ENCODE data around the gene COL27A1. TPM values are rescaled to one million over a fixed set of nuclear protein-coding genes. Genes with fewer than 3 reads are reported as not detected.
A peak's percentile ranks its signal among the peaks of the same experiment; 100 is the strongest.

Gene COL27A1
- total RNA-seq, 1 donor from 2014 or later: 13.0 TPM

DNA sequence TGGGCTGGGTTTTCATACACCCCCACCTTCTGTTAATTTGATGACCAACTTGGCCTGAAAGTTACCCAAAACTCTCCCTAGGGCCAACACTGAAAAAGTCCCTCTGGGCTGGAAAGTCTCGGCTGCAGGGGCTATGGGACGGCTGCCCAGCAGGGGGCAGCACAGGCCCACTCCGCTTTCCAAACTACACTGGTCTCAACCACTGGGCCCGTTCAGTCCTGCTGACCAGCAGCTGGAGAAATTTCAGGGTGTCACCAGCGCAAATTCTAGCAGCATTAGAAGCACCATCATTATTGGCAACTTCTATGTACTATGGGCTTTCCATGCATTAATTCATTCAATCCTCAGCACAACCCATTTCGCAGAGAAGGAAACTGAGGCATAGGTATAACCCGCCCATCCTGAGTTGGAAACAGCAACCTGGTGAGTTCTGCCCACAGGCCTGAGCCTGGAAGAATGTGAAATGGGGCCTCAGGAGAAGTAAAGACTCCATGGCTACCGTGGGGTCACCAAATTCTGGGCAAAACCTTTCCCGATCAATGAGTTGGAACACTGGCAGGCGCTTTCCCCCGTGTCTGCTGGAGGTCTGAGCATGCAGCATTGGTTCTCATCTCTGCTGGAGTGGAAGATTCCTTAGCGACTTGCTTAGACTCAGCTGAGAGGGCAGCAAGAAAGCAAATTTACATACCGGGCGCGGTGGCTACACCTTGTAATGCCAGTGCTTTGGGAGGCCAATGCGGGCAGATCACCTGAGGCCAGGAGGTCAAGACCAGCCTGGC is 184.0 kb downstream of the COL27A1 start:
- ATAC-seq (peak; percentile 63 to 74), DNase-seq (peak; percentile 60)
- H3K4me3 ChIP-seq: no peak overlapping the region
- no peaks in the 10 kb centered on the region for H3K9me3 ChIP-seq
- no peaks in the 10 kb centered on the region for H3K27me3 ChIP-seq (ENCODE audit: low read depth)
- no peak overlapping the region for H3K27ac ChIP-seq
- peaks cover 94% of the 10 kb centered on the region for H3K36me3 ChIP-seq
- no peaks in the 10 kb centered on the region for H3K4me1 ChIP-seq
- intact Hi-C loops (cut with DNase I): no loop called here
- TF ChIP-seq, protein P1, sequence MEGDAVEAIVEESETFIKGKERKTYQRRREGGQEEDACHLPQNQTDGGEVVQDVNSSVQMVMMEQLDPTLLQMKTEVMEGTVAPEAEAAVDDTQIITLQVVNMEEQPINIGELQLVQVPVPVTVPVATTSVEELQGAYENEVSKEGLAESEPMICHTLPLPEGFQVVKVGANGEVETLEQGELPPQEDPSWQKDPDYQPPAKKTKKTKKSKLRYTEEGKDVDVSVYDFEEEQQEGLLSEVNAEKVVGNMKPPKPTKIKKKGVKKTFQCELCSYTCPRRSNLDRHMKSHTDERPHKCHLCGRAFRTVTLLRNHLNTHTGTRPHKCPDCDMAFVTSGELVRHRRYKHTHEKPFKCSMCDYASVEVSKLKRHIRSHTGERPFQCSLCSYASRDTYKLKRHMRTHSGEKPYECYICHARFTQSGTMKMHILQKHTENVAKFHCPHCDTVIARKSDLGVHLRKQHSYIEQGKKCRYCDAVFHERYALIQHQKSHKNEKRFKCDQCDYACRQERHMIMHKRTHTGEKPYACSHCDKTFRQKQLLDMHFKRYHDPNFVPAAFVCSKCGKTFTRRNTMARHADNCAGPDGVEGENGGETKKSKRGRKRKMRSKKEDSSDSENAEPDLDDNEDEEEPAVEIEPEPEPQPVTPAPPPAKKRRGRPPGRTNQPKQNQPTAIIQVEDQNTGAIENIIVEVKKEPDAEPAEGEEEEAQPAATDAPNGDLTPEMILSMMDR (IDR thresholded peaks at IDR 0.05): peak; percentile 84

DNA sequence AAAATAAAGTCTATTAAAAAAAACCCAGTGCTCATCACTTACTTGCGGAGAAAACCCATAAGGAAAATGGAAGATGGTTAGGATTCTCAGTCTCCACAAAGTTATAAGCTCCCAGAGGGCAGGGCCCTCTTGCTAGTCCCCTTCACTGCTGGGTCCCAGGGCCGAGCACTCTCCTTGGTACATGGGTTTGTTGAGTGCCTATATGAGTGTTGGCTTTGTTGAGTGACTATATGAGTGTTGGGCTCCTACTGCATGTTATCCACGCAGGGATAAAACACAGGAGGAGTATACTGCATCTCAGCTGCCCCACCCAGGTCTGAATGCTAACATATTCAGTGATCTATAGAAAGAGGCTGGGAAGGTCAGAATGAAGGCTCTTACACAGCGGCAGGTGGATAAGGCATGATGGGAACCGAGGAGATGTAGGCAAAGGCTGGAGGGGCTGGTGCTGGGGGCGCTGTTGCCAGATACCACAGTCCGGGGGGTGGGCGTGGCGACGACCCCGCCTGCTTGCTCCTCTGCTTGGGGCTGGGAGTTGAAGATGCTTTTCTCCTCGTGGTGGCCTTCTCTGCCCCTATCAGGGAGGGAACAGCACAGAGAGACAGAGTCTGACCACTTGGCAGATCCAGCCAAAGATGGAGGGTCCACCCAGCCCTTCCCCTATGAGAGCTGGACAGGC is 186.0 kb downstream of the COL27A1 start:
- TF ChIP-seq, protein P1 (IDR thresholded peaks at IDR 0.05): no peak
- Histone ChIP-seq H3K4me1 (no peaks in the 10 kb centered on the region), H3K9me3 (no peaks in the 10 kb centered on the region), H3K36me3 (peaks cover 100% of the 10 kb centered on the region), H3K4me3 (no peak overlapping the region), H3K27ac (no peak overlapping the region), H3K27me3 (ENCODE audit: low read depth) (no peaks in the 10 kb centered on the region)
- no peak for ATAC-seq
- intact Hi-C loops (cut with DNase I): no loop called here
- no peak for DNase-seq

DNA sequence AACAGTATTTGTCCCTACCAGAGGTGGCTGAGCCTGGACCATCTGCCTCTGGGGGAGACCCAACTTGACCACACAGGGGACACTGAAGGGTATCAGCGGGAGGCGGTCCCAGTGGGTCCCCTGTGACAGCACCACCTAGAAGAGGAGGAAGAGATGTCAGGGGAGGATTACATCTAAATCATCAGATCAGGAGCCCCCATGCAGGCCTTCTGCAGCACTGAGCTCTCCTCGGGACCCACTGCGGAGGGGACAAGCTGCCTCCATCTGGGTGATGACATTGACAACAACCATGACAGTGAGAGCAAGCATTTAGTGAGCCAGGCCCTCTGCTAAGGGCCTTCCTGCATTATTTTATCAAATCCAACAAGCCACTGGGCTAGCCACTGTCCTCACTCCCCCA is 186.7 kb downstream of the COL27A1 start:
- DNase-seq (no peak), ATAC-seq (no peak)
- H3K27ac ChIP-seq: no peak overlapping the region
- no peaks in the 10 kb centered on the region for H3K27me3 ChIP-seq (ENCODE audit: low read depth)
- intact Hi-C loops (cut with DNase I): no loop called here
- TF ChIP-seq, protein P1 (IDR thresholded peaks at IDR 0.05): no peak
- no peak overlapping the region for H3K4me3 ChIP-seq
- H3K9me3 ChIP-seq: no peaks in the 10 kb centered on the region
- H3K4me1 ChIP-seq: no peaks in the 10 kb centered on the region
- H3K36me3 ChIP-seq: peaks cover 100% of the 10 kb centered on the region

DNA sequence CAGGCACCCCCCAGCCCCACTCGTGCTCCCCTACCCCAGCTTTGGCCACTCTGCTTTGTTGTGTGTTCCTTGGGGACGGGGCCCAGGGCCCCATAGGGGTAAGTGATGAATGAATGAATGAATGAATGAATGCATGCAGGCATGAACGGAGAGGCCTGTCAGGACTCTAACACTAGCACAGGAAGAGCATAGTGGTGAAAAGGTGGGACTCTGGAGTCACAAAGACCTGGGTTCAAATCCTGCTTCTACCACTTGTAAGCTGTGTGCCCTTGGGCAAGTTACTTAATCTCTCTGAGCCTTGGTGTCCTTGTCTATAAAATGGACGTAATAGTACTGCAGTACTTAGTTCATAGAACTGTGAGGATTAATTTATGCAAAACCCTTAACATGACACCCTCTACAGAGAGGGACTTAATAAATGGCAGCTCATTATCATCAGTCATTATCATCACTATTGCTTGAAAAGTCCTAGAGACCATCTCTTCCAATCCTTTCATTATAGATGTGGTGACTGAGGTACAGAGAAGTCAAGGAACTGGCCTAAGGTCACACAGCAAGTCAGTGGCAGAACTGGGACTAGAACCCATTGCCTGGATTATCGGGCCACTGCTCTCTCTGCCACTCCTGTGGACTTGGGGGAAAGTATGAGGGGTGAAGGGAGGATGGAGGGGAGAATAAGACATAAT is 187.6 kb downstream of the COL27A1 start:
- TF ChIP-seq, protein P1 (IDR thresholded peaks at IDR 0.05): no peak
- Histone ChIP-seq H3K27ac (no peak overlapping the region), H3K4me3 (no peak overlapping the region), H3K4me1 (no peaks in the 10 kb centered on the region), H3K9me3 (no peaks in the 10 kb centered on the region), H3K36me3 (peaks cover 100% of the 10 kb centered on the region), H3K27me3 (ENCODE audit: low read depth) (no peaks in the 10 kb centered on the region)
- DNase-seq (no peak), ATAC-seq (no peak)
- intact Hi-C loops (cut with DNase I): no loop called here

DNA sequence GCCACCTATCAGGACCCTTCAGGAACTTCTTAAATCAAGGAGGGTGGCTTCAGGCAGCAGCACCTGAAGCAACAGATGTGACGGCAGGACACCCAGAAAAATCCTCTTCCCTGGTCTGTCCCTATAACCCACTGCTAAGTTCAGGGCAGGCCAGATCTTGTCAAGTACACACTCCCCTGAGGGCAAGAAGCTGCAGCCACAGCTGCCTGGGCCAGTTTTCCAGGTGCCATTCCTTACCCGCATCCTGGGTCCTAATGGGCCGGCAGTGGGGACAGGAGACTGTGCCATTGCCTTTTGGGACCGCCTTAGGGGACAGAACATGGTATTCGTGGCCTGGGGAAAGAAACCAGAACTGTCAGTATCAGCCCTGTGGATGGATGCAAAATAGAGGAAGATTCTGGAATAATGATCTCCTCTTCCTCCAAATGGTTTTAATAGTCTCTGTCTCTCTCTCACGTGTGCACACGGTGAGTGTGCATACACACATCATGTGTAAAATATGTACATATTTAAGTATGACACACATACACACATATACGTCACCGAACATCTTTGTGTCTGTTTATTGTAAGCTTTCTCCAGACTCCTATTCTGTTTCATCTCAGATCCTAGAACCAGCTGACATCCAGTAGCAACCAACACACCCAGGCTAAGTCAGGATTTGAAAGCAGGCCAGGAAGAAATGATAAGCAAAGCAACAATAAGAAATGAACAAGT is 188.3 kb downstream of the COL27A1 start:
- ATAC-seq: no peak
- TF ChIP-seq, protein P1 (IDR thresholded peaks at IDR 0.05): no peak
- intact Hi-C loops (cut with DNase I): no loop called here
- Histone ChIP-seq H3K36me3 (peaks cover 100% of the 10 kb centered on the region), H3K27ac (no peak overlapping the region), H3K9me3 (no peaks in the 10 kb centered on the region), H3K4me3 (no peak overlapping the region), H3K4me1 (peaks cover 3% of the 10 kb centered on the region), H3K27me3 (ENCODE audit: low read depth) (no peaks in the 10 kb centered on the region)
- DNase-seq: no peak
